GM23248 (cell line): ENCODE results near the gene PIP5K1B.

ENCODE experiments used
- EZH2 ChIP-seq: fragments of 200-600 bp; sonication (generic); IDR thresholded peaks from 2 replicates; pipeline ENCODE4 v1.6.1; 2018; ENCODE audit warnings: antibody characterized with exemption, mild to moderate bottlenecking; ENCODE audit not compliant: insufficient read depth, poor library complexity, severe bottlenecking
- EZH2phosphoT487 ChIP-seq: fragments of 200-600 bp; sonication (generic); IDR thresholded peaks from 2 replicates; pipeline ENCODE4 v1.6.1; 2018; ENCODE audit warnings: antibody characterized with exemption, moderate library complexity, mild to moderate bottlenecking, low read depth; ENCODE audit not compliant: insufficient read depth

GRCh38 chr9:68727636-68728035 lies 22.6 kb downstream of the PIP5K1B start:
- no peak for TF ChIP-seq EZH2
- no peak for TF ChIP-seq EZH2phosphoT487
